NB4 (cell line): ENCODE measurements around the gene UBE2J2.

Experiments used
- DNase-seq: peaks from one replicate; pipeline ENCODE4 v3.0.0; 2010; ENCODE audit warnings: low read depth
- H3K4me3 ChIP-seq: one replicate; pipeline ENCODE4 v1.5.1; 2011; ENCODE audit warnings: mild to moderate bottlenecking, low read depth, low read length, moderate library complexity
- MYC ChIP-seq: IDR thresholded peaks from 2 replicates; pipeline ENCODE4 v1.6.1; 2011; ENCODE audit warnings: low read depth, low read length
- POLR2A ChIP-seq: IDR thresholded peaks from 2 replicates; pipeline ENCODE4 v1.6.1; 2011; ENCODE audit warnings: mild to moderate bottlenecking; ENCODE audit not compliant: insufficient read length; ENCODE audit errors: extremely low read depth
- TF ChIP-seq, protein P1 (sequence below): IDR thresholded peaks from 2 replicates; pipeline ENCODE4 v1.6.1; 2011; ENCODE audit warnings: low read depth, low read length
- TF ChIP-seq, protein P2 (sequence below): IDR thresholded peaks from one replicate; pipeline ENCODE4 v1.5.1; 2012; ENCODE audit warnings: low read depth, low read length

The UBE2J2 gene

DNA sequence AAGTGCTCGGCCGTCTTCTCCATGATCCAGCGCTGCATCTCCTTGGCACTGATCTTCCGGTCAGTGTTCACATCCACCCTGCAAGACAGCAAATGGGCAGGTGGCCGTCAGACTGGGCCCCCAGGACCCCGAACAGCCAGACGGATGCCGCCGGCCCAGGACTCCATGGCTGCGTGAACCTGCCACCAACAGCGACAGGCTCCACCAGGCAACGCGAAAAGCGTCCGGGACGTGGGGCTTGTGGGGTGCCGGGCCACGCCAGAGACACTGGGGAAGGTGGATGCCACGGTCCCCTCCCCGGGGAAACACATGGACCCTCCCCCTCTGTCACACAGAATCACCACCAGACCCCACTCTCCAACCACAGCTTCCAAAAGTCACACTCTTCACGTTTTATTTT lies 49.8 kb downstream of the UBE2J2 start:
- no peak for DNase-seq
- TF ChIP-seq, protein P1, sequence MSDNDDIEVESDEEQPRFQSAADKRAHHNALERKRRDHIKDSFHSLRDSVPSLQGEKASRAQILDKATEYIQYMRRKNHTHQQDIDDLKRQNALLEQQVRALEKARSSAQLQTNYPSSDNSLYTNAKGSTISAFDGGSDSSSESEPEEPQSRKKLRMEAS: no peak
- no peak for TF ChIP-seq POLR2A
- TF ChIP-seq MYC: no peak
- TF ChIP-seq, protein P2, sequence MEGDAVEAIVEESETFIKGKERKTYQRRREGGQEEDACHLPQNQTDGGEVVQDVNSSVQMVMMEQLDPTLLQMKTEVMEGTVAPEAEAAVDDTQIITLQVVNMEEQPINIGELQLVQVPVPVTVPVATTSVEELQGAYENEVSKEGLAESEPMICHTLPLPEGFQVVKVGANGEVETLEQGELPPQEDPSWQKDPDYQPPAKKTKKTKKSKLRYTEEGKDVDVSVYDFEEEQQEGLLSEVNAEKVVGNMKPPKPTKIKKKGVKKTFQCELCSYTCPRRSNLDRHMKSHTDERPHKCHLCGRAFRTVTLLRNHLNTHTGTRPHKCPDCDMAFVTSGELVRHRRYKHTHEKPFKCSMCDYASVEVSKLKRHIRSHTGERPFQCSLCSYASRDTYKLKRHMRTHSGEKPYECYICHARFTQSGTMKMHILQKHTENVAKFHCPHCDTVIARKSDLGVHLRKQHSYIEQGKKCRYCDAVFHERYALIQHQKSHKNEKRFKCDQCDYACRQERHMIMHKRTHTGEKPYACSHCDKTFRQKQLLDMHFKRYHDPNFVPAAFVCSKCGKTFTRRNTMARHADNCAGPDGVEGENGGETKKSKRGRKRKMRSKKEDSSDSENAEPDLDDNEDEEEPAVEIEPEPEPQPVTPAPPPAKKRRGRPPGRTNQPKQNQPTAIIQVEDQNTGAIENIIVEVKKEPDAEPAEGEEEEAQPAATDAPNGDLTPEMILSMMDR: no peak
- no peak overlapping the region for H3K4me3 ChIP-seq

DNA sequence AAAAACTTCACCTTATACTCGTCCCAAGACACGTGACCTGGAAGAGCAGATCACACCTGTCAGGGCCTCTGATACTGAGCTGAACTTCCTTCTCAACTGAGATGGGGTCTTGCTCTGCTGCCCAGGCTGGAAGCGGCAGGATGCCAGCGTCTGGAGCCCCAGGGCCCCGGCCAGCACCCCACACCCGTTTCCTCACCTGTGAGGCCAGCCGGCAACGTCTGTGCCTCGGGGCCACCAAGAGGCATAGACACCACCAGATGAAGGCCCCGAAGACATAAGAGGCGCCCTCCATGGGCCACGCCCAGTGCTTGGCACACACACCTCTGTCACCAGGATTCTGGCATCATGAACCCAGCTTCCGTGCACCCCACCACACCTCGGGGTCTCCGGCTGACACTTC lies 50.3 kb downstream of the UBE2J2 start:
- DNase-seq: no peak
- no peak overlapping the region for H3K4me3 ChIP-seq
- TF ChIP-seq POLR2A: no peak
- TF ChIP-seq, protein P1: no peak
- no peak for TF ChIP-seq MYC
- TF ChIP-seq, protein P2: no peak

DNA sequence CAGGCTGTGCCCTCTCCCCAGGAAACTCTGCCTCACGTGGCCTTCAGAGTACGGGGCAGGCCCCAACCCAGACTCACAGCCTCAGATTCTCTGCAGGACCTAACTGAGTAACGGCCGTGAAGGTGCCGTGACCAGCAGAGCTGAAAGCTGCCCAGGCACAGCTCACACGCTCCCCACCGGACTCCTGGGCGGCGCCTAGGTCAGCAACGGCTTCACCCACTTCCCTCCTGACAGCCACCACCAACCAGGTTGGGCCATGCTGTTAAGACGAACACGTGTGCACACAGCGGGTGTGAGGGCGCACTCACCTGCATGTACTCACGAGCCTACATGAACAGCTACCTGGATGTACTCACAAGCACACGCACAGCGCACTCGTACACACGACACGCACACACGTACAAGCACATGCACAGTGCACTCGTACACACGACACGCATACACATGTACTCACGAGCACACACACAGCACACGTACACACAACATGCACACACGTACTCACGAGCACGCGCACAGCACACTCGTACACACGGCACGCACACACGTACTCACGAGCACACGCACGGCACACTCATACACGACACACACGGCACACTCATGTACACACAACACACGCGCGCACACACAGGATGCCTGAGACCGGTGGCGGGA lies 51.0 kb downstream of the UBE2J2 start:
- no peak for DNase-seq
- TF ChIP-seq, protein P1: no peak
- TF ChIP-seq, protein P2: no peak
- TF ChIP-seq POLR2A (no peak), MYC (no peak)
- no peak overlapping the region for H3K4me3 ChIP-seq

DNA sequence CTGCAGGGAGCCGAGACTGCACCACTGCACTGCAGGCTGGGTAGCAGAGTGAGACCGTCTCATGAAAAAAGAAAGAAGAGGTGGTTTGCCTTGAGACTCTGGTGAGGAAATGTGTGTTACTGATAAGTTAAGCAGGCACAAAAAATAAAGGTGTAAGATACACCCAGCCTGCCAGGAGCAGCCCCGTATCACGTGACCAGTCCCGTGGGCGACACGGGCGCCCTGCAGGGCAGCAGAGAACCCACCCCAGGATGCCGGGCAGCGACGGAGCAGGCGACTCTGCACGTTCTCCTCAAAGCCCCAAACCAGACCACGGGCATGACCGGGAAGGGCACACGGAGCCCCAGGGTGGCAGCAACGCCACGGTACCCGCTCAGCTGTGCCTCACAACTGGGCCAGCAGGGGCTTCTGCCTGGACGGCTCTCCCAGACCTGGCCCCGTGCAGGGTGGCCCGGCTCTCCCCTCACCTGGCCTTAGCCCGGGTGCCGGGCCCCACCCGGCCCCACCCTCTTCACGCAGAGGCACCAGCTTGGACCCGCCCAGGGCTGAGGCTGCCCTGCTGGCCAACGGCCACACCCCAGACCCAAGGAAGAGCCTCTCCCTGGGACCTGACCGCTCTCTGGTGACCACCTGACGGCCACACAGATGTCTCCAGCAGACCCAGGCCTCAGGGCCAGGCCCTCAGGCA lies 51.6 kb downstream of the UBE2J2 start:
- H3K4me3 ChIP-seq: no peak overlapping the region
- no peak for DNase-seq
- TF ChIP-seq MYC (no peak), POLR2A (no peak)
- TF ChIP-seq, protein P2: no peak
- TF ChIP-seq, protein P1: no peak

DNA sequence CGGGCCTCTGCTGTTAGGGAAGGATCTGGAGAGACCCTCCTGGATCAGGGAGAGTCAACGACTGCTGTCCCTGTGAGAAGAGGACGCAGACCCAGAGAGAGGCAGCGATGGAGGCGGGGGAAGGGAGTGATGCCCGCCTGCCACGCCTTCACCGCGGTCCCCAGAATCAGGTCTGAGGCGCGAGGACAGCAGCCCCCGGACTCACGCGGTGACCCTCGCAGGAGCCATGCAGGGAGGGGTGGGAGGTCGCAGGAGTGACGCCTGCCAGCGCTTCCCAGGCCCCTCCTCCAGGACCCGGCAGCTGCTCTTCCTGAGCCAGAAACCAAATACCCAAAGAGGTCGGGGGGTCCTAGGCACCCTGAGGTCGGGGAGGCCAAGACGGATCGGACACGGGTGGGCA lies 53.5 kb downstream of the UBE2J2 start:
- no peak for TF ChIP-seq MYC
- no peak for TF ChIP-seq POLR2A
- TF ChIP-seq, protein P2: no peak
- TF ChIP-seq, protein P1: no peak
- no peak for DNase-seq
- H3K4me3 ChIP-seq: no peak overlapping the region
